A549 (cell line): ENCODE results near the gene PLBD2. TPM values are rescaled to one million over a fixed set of nuclear protein-coding genes. Genes with fewer than 3 reads are reported as not detected.

Experiments
- ATAC-seq, 2 experiments: fragments of 200-7000 bp in 1 of 2; fragments of >200 bp in 1 of 2; cut with Nextera tagmentation in 1 of 2; cut with Tn5 transposase in 1 of 2; 3 replicates each; pipeline versions ENCODE4 v1.8.0 to v1.9.1; 2018 to 2020; ENCODE audit warnings: mild to moderate bottlenecking in 1 of 2, moderate library complexity in 1 of 2
- CTCF ChIA-PET: fragments of 300-600 bp; sonication (Branson Sonifier 250); formaldehyde crosslinking; extraction: SDS; loops from one replicate; lab custom pipeline; 2021; ENCODE audit warnings: antibody characterized with exemption, inconsistent platforms; lab: Yijun Ruan, JAX
- POLR2A ChIA-PET: fragments of 350-600 bp; formaldehyde crosslinking; extraction: SDS; loops from one replicate; lab custom pipeline; 2021; ENCODE audit warnings: antibody characterized with exemption, inconsistent platforms; lab: Yijun Ruan, JAX
- DNase-seq, 2 experiments: peaks; one replicate each; pipeline versions ENCODE4 v3.0.0 to v3.0.0-alpha.2; 2011 to 2016; ENCODE audit warnings: low read depth in 1 of 2, low spot score in 1 of 2
- FAIRE-seq: peaks from 2 replicates; lab custom pipeline; 2011; peaks lifted over from hg19 to GRCh38; lab: Jason Lieb, UNC
- H3K27ac ChIP-seq, 2 experiments: fragments of >200 bp; sonication (Bioruptor Twin); formaldehyde crosslinking; 3 replicates each; pipeline ENCODE4 v1.5.1; 2016 to 2017
- H3K4me1 ChIP-seq: fragments of >200 bp; sonication (Bioruptor Twin); formaldehyde crosslinking; 3 replicates; pipeline ENCODE4 v1.6.1; 2016
- H3K4me2 ChIP-seq: fragments of >200 bp; sonication (Bioruptor Twin); formaldehyde crosslinking; 3 replicates; pipeline ENCODE4 v1.6.1; 2016
- H3K4me3 ChIP-seq: fragments of >200 bp; sonication (Bioruptor Twin); formaldehyde crosslinking; 3 replicates; pipeline ENCODE4 v1.5.1; 2016
- H3K9me3 ChIP-seq: fragments of >200 bp; sonication (Bioruptor Twin); formaldehyde crosslinking; 3 replicates; pipeline ENCODE4 v1.6.1; 2016
- ATOH8 ChIP-seq: fragments of 250-450 bp; sonication (Bioruptor Pico); IDR thresholded peaks from 2 replicates; pipeline ENCODE4 v1.5.0; 2020; ENCODE audit warnings: low read depth, mild to moderate bottlenecking, moderate library complexity
- CHD4 ChIP-seq: fragments of 200-600 bp; sonication (generic); IDR thresholded peaks from 2 replicates; pipeline ENCODE4 v1.6.1; 2016; ENCODE audit warnings: antibody characterized with exemption, mild to moderate bottlenecking, borderline replicate concordance
- E2F6 ChIP-seq: IDR thresholded peaks from 2 replicates; pipeline ENCODE4 v1.6.1; 2012; ENCODE audit warnings: low read depth, borderline replicate concordance
- EHMT2 ChIP-seq: fragments of 200-600 bp; sonication (generic); IDR thresholded peaks from 2 replicates; pipeline ENCODE4 v1.6.1; 2016; ENCODE audit warnings: antibody characterized with exemption, low read depth, mild to moderate bottlenecking, moderate library complexity
- ESRRA ChIP-seq: fragments of 150-350 bp; IDR thresholded peaks from 2 replicates; pipeline ENCODE4 v1.6.1; 2014; ENCODE audit warnings: mild to moderate bottlenecking, low read length, borderline replicate concordance
- FOXS1 ChIP-seq: fragments of 250-450 bp; sonication (Bioruptor Pico); IDR thresholded peaks from 2 replicates; pipeline ENCODE4 v1.5.0; 2020; ENCODE audit warnings: mild to moderate bottlenecking, moderate library complexity
- GATA3 ChIP-seq: IDR thresholded peaks from 2 replicates; pipeline ENCODE4 v1.6.1; 2012; ENCODE audit warnings: borderline replicate concordance
- HMGXB4 ChIP-seq: fragments of 250-450 bp; sonication (Bioruptor Pico); IDR thresholded peaks from 2 replicates; pipeline ENCODE4 v1.5.0; 2021; ENCODE audit warnings: mild to moderate bottlenecking, moderate library complexity, borderline replicate concordance
- JUN ChIP-seq, 2 experiments: fragments of >200 bp; sonication (Bioruptor Twin); formaldehyde crosslinking; IDR thresholded peaks; 2 replicates in 1 of 2; 3 replicates in 1 of 2; pipeline ENCODE4 v1.6.1; 2016 to 2017
- KDM1A ChIP-seq: fragments of 200-600 bp; sonication (generic); IDR thresholded peaks from 2 replicates; pipeline ENCODE4 v1.6.1; 2016; ENCODE audit warnings: low read depth, mild to moderate bottlenecking
- KDM5A ChIP-seq: fragments of 200-600 bp; sonication (generic); IDR thresholded peaks from 2 replicates; pipeline ENCODE4 v1.6.1; 2016; ENCODE audit warnings: antibody characterized with exemption, mild to moderate bottlenecking
- MAFK ChIP-seq: fragments of 450-650 bp; IDR thresholded peaks from 2 replicates; pipeline ENCODE4 v1.6.1; 2014; ENCODE audit not compliant: partially characterized antibody
- RAD21 ChIP-seq, 2 experiments: fragments of >200 bp in 1 of 2; sonication (Bioruptor Twin) in 1 of 2; formaldehyde crosslinking in 1 of 2; IDR thresholded peaks in 1 of 2; conservative IDR thresholded peaks in 1 of 2; 2 replicates in 1 of 2; 3 replicates in 1 of 2; pipeline ENCODE4 v1.6.1; 2012 to 2018; ENCODE audit warnings: inconsistent platforms in 1 of 2
- RARB ChIP-seq: fragments of 250-450 bp; sonication (Bioruptor Pico); IDR thresholded peaks from 2 replicates; pipeline ENCODE4 v1.8.0; 2021; ENCODE audit warnings: mild to moderate bottlenecking, moderate library complexity
- TP53 ChIP-seq: fragments of 250-450 bp; sonication (Bioruptor Pico); IDR thresholded peaks from 2 replicates; pipeline ENCODE4 v1.5.0; 2021; ENCODE audit warnings: mild to moderate bottlenecking, moderate library complexity
- ZC3H11A ChIP-seq: fragments of 450-650 bp; IDR thresholded peaks from 2 replicates; pipeline ENCODE4 v1.6.1; 2014; ENCODE audit warnings: antibody characterized with exemption, mild to moderate bottlenecking
- ZSCAN20 ChIP-seq: fragments of 250-450 bp; sonication (Bioruptor Pico); IDR thresholded peaks from 2 replicates; pipeline ENCODE4 v1.8.0; 2022; ENCODE audit warnings: mild to moderate bottlenecking, moderate library complexity
- WGBS: methylation state at CpG from one replicate; pipeline ENCODE4 v1.1.6; 2017; ENCODE audit errors: missing lambda C conversion rate; 5-methylcytosine and 5-hydroxymethylcytosine counted together
- polyA plus RNA-seq, 4 experiments: library from polyadenylated mRNA; depleted of rRNA in 3 of 4; stranded (reverse); fragments of >200 nt; fragmentation: RNase III in 1 of 4; extraction: RNeasy Plus Mini Kit Qiagen cat#74134 plus additional on column Dnase treatment in 1 of 4; gene quantifications; 2 replicates in 3 of 4; 3 replicates in 1 of 4; pipeline ENCODE4 v1.2.3, GENCODE V29; 2011 to 2017
- TF ChIP-seq, protein P1 (sequence below): fragments of >200 bp; sonication (Bioruptor Twin); formaldehyde crosslinking; IDR thresholded peaks from 3 replicates; pipeline ENCODE4 v1.6.1; 2016
- TF ChIP-seq, protein P2 (sequence below): IDR thresholded peaks from 2 replicates; pipeline ENCODE4 v1.6.1; 2012

PLBD2 gene
- polyA plus RNA-seq, 2 of the 4 experiments (the other 2 are of a cell fraction), result 13.2 to 25.9 TPM

DNA sequence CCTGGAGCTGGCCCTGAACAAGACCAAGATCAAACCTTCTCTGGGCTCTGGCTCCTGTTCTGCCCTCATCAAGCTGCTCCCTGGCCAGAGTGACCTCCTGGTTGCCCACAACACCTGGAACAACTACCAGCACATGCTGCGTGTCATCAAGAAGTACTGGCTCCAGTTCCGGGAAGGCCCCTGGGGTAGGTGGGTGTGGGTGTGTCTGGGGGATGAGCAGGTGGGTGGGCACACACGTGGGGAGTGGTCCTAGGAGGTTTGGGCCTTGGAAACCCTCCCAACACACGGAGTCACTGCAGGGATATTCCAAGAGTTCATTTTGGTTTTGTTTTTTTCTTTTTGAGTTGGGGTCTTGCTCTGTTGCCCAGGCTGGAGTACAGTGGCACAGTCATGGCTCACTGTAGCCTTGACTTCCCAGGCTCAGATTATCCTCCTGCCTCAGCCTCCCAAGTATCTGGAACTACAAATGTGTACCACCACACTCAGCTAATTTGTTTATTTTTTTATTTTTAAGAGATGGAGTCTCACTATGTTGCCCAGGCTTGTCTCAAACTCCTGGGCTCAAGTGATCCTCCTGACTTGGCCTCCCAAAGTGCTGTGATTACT is 16.5 kb downstream of the PLBD2 start:
- H3K4me1 ChIP-seq, result no peaks in the 10 kb centered on the region
- no peak for TF ChIP-seq RAD21 (conservative IDR thresholded peaks at IDR 0.05 in 1 of 2, IDR thresholded peaks at IDR 0.05 in 1 of 2)
- TF ChIP-seq MAFK, result no peak
- no peak for TF ChIP-seq GATA3
- no peak for TF ChIP-seq ATOH8 (CRISPR knock-in tag)
- TF ChIP-seq JUN (IDR thresholded peaks at IDR 0.05), result no peak
- TF ChIP-seq E2F6, result no peak
- TF ChIP-seq KDM1A, result no peak
- FAIRE-seq, result no peak
- ATAC-seq, result no peak
- DNase-seq, result no peak
- ChIA-PET CTCF (interaction anchor here (2.0 kb wide), 1 partner anchor 50 kb away, joined by 6 read pairs; no protein-coding TSS in a partner anchor), POLR2A (no interaction called here)
- no peak overlapping the region for H3K27ac ChIP-seq
- 80% methylated on average over 4 of the region's 4 CpGs for WGBS
- H3K4me2 ChIP-seq, result no peak overlapping the region
- H3K4me3 ChIP-seq, result no peak overlapping the region
- H3K9me3 ChIP-seq, result no peaks in the 10 kb centered on the region

GRCh38 chr12:113378291-113378690 is 19.9 kb downstream of the PLBD2 start:
- TF ChIP-seq RARB (no peak), ESRRA (no peak), HMGXB4 (CRISPR knock-in tag) (no peak), KDM5A (no peak), CHD4 (no peak)
- TF ChIP-seq, protein P1, sequence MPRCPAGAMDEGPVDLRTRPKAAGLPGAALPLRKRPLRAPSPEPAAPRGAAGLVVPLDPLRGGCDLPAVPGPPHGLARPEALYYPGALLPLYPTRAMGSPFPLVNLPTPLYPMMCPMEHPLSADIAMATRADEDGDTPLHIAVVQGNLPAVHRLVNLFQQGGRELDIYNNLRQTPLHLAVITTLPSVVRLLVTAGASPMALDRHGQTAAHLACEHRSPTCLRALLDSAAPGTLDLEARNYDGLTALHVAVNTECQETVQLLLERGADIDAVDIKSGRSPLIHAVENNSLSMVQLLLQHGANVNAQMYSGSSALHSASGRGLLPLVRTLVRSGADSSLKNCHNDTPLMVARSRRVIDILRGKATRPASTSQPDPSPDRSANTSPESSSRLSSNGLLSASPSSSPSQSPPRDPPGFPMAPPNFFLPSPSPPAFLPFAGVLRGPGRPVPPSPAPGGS, result no peak
- Histone ChIP-seq H3K4me2 (no peak overlapping the region), H3K4me3 (no peak overlapping the region), H3K9me3 (no peaks in the 10 kb centered on the region), H3K27ac (no peak overlapping the region), H3K4me1 (no peaks in the 10 kb centered on the region)
- WGBS, result 88% methylated on average over 3 of the region's 3 CpGs
- FAIRE-seq (no peak), DNase-seq (no peak), ATAC-seq (no peak)
- POLR2A ChIA-PET, result no interaction called here
- CTCF ChIA-PET, result interaction anchor here (1.2 to 1.3 kb wide), 3 partner anchors 47 to 313 kb away, joined by 3 to 8 read pairs (median 4); no protein-coding TSS in a partner anchor

- no peaks in the 10 kb centered on the region for H3K4me1 ChIP-seq
- no peak overlapping the region for H3K27ac ChIP-seq
- FAIRE-seq, result no peak
- WGBS, result 93% methylated on average over 10 of the region's 11 CpGs
- H3K9me3 ChIP-seq, result no peaks in the 10 kb centered on the region
- DNase-seq, result no peak
- H3K4me2 ChIP-seq, result no peak overlapping the region
- CTCF ChIA-PET, result interaction anchor here (0.7 kb wide), 1 partner anchor 56 kb away, joined by 3 read pairs; no protein-coding TSS in a partner anchor
- no peak for ATAC-seq
- H3K4me3 ChIP-seq, result no peak overlapping the region
- TF ChIP-seq FOXS1 (CRISPR knock-in tag) (no peak), TP53 (no peak), ZSCAN20 (CRISPR knock-in tag) (no peak), HMGXB4 (CRISPR knock-in tag) (no peak), EHMT2 (no peak), ZC3H11A (no peak)
- TF ChIP-seq, protein P2, sequence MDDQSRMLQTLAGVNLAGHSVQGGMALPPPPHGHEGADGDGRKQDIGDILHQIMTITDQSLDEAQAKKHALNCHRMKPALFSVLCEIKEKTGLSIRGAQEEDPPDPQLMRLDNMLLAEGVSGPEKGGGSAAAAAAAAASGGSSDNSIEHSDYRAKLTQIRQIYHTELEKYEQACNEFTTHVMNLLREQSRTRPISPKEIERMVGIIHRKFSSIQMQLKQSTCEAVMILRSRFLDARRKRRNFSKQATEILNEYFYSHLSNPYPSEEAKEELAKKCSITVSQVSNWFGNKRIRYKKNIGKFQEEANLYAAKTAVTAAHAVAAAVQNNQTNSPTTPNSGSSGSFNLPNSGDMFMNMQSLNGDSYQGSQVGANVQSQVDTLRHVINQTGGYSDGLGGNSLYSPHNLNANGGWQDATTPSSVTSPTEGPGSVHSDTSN, result no peak
- TF ChIP-seq, all 56 proteins: peak for 0
- POLR2A ChIA-PET, result no interaction called here
Measured at GRCh38 chr12:113381220-113381619, 22.8 kb downstream of the PLBD2 start.
